ENCODE measurements around the gene CBX5.
A peak's percentile ranks its signal among the peaks of the same experiment; 100 is the strongest.
"Not testable (repeated sequence)": the region's sequence is repeated elsewhere in the genome, so short reads cannot be mapped to it uniquely, and the experiment has no call there.

Gene CBX5

DNA sequence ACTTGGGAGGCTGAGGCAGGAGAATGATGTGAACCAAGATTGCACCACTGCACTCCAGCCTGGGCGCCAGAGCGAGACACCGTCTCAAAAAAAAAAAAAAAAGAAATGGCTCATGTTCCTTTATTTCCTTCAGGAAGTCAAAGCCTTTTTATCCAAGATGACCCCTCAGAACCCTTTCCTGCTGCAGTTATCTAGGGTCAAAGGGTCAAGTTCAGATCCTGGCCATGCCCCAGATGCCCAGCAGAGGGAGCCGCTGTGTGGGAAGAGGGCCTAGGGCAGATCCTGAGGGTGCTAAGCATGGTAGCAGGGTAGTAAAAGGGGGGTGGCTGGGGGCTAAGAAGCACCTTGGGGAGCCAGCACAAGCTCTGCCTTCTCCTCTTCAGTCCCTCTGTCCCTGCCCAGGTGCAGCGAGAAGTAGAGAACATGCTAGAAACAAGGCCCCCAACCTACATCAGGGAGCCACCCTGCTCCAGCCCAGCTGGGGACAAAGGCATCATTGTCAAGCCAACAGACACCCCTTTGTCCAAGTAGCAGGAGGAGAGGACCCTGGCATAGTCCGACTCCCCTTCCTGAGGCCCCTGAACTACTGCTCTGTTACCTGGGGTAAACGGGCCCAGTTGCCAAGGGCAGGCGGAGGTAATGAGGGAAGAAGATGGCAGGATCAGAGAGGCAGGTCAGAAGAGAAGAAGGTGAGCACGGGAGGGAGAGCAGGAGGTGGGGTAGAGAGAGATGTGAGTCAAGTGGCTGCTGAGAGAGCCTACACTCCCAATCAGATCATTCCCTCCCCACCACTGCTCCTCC, 14.4 kb upstream of the CBX5 start:
- peak; percentile 59 for DNase-seq (ENCODE audit: low spot score)

DNA sequence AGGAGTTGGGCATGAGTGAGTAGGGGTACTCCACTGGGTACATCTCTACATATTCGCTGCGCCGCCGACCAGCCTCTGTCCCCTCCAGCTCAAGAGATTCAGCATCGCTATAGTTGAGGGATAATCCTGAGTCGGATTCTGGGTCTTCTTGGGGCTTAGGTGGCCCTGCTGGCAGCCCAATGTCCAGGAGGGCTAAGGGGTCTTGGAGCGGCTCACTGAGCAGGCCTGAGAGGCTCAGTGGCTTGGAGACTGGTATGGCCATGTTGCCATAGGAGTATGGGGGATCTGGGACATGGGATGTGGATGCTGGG, 13.0 kb upstream of the CBX5 start:
- DNase-seq (ENCODE audit: low spot score), result no peak

DNA sequence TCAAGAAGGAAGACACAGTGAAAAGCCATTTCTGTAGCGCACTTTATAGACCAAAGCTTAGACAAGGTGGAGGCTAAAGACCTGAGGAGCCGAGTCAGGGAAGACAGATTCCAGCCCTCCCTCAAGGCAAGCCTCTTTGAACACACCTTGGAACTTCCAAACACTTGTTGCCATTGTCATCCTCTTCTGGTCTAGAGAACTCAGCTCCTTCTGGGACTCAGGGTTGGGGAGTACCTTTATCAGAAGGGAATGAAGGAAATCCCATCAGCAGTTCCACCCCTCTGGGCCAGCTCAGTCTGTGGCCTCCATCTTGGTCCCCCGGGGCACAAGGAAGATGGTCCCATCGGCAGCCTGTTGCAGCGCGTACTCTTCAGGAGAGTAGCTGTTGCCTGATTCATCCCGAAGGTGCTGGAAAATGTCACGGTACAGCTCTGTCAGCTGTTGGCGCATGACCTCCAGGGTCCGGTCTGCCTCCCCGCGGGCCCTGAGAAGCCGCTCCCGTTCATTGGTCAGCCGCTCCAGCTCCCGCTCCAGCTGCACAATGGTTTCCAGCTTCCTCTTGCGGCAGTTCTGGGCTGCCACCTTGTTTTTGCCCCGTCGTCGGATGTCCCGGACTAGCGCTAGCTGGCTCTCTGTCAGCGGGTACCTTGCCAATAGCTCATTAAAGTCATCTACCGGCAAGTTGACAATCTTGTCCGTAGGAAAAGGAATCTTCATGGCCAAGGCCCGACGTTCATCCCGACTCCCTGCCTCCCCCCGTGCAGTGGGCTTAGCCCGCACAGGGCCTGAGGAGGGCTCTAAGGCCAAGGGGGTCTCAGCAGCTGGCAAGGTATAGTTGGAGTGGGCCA, 12.4 kb upstream of the CBX5 start:
- no peak for DNase-seq (ENCODE audit: low spot score)

DNA sequence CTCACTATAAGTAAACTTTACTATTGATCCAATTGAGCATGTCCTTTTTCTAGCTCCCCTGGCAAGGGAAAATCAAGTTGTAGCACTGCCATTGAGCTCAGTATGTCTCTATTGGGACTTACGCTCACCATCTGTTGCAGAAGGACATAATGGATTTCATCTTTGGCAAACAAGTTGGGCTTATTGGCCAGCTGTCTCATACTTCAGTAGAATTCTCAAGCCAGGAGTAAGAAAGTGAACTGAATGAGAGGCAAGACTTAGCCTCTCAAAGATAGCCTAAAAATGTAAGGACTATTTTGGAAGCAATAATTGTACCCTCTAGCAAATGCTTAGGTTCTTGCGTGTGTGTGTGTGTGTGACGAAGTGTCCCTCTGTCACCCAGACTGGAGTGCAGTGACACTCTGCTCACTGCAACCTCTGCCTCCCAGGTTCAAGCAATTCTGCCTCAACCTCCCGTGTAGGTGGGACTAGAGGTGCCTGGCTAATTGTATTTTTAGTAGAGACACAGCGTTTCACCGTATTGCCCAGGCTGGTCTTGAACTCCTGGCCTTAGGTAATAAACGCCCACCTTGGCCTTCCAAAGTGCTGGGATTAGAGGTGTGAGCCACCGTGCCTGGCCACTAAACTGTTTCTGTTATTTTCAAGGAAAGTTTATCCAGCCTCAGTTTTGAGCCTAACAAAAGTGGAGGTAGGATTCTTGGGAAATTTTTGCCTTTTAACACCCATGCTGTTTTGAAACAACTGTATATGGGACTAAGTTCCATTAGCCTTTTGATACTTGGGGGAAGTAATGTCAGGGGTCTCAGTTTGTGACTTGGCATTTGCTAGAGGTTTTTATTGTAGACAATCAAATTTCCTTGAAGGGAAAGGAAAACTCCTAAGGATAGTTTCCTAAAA, 7.6 kb upstream of the CBX5 start:
- DNase-seq (ENCODE audit: low spot score), result no peak

DNA sequence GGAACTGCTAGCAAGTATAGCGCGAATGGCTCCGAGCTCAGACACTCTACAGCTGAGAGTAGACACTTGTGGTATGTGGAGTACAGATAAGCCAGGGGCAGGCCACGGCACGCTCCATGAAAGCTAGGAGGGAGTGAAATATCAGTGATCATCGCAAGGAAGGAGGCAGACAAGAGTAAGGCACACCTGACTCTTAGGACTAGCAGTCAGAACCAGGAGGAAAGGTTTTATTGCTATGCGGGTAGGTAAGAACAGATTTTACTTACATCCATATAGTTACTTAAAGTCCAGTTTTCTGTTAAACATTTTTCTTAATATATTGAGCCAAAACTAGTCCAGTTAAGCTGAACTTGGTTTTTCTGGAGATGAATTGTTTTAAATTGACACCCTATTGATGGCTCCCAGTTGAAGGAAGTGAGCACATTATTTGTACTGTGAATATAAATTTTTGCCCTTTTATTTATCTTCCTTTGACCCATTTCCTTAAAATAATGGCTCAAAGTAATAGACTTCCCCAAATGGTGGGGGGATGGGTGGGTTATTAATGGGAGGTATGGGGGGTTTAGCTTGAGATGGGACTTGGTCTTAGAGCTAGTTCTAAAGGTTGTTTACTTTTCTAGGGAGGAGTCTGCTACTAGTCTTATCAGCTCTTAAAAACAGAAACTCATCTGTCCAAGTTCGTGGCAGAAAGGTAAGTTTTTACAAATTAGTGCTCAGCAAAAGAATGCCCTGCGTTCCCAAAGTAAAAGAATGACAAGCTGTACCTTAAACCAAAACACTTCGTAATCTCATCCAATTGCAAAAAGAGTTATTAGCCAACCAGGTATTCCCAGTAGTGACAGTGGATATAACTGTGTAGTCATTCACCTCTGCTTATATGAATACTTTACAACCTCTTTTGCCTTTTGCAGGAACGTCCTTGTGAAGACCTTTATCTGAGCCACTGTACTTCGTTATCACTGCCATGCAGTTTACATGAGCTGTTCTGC, 6.4 kb upstream of the CBX5 start:
- DNase-seq (ENCODE audit: low spot score), result no peak

DNA sequence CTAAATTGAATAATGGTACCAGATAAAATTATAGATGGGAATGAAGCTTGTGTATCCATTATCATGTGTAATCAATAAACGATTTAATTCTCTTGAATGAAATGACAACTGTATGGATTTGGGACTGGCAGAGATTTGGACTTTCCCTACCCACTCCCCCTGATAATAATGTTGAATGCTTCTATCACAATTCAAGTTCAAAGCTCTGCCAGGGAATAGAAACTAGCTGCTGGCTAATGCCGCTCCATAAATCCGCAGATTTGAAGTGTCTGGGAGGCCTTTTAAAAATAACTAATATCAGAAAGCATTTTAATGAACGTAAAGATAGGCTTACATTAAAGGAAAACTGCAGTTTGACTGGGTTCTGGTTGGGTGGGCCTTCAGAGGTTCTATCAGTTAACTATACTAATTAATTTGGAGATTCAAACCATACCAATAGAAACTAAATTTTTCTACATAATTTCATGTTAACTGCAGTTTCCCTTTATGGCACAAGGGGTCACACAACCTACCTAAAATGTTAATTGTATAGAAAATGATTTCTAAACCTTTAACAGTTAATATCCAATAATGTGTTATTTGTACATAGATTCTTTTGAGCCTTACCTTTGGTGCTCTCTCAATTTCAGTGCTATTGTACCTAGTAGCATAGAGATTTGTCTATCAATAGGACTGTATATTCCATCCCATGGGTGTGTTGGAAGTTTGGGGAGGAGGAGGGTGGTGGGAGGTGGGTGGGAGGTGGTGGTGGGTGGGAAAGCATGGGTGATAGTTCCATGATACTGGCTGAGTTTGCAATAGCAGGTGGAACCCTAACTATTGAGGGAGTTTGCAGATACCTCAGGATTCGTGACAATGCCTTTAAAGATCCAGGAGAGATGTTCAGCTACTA, 5.5 kb upstream of the CBX5 start:
- DNase-seq (ENCODE audit: low spot score), result no peak

DNA sequence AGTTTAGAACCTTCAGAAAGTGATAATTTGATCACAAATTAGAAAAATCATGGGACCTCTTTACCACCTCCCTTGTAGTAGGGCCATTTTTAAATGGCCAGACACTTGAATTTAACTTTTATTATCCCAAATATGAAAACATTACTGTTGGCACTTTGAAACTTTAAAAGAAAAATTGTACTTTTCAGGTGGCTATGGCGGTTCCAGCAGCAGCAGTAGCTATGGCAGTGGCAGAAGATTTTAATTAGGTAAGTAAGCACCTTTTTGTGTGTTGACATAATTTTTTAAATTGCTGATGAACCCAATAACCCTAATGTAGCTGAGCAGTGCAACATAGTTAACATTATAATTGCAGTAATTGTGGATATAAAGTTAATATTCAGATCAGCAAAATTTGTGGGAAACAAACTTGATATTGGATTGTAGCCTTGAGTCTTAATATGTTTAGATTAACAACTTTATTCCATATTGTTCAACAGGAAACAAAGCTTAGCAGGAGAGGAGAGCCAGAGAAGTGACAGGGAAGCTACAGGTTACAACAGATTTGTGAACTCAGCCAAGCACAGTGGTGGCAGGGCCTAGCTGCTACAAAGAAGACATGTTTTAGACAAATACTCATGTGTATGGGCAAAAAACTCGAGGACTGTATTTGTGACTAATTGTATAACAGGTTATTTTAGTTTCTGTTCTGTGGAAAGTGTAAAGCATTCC, 4.3 kb upstream of the CBX5 start:
- DNase-seq (ENCODE audit: low spot score), result not testable (repeated sequence)

DNA sequence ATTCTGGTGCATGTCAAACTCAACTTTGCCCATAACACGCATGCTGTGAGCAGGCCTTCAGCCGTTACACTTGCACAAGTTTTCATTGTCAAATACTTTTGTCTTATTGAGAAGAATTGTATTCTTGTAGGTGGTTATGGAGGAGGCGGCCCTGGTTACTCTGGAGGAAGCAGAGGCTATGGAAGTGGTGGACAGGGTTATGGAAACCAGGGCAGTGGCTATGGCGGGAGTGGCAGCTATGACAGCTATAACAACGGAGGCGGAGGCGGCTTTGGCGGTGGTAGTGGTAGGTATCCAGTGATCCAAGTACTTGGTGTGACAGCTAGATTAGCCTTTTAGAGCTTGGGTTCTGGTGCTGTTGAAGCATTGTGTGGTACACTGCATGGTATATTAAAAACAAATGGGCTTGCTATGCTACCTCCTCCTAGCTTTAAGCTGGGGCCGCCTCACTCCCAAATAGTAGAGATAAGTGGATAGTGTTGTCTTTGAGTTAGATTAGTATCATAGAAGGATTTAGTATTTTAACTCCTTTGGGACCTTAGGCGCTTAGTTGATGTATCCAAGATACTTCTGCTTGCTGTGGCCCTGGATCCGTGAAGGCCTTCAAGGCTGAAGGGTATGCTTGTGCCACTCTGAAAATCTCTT, 3.1 kb upstream of the CBX5 start:
- DNase-seq (ENCODE audit: low spot score), result no peak

DNA sequence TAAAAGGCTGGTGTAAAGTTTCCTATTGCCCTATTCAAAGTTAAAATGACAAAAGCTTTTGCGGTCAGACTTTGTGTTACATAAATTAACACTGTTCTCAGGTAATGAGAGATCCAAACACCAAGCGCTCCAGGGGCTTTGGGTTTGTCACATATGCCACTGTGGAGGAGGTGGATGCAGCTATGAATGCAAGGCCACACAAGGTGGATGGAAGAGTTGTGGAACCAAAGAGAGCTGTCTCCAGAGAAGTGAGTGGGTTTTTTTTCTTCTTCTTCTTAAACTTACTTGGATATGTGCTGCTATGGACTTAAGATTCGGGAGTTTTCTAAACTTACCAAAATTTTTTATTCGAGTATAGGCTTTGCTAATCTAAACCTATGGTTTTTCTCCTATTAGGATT, 1.8 kb upstream of the CBX5 start:
- DNase-seq (ENCODE audit: low spot score), result not testable (repeated sequence)

DNA sequence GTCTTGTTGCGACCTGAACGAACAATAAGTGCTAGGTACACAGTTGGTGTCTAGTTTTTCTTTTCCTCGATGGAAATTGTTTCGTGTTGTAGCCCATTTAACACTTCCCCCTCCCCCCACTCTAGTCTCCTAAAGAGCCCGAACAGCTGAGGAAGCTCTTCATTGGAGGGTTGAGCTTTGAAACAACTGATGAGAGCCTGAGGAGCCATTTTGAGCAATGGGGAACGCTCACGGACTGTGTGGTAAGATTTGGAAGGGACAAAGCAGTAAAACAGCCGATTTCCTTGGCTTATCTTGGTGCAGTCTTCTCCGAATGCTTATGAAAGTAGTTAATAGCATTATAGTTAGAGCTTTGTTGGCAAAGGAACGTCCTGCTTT, 1.3 kb upstream of the CBX5 start:
- DNase-seq (ENCODE audit: low spot score), result peak; percentile 58

DNA sequence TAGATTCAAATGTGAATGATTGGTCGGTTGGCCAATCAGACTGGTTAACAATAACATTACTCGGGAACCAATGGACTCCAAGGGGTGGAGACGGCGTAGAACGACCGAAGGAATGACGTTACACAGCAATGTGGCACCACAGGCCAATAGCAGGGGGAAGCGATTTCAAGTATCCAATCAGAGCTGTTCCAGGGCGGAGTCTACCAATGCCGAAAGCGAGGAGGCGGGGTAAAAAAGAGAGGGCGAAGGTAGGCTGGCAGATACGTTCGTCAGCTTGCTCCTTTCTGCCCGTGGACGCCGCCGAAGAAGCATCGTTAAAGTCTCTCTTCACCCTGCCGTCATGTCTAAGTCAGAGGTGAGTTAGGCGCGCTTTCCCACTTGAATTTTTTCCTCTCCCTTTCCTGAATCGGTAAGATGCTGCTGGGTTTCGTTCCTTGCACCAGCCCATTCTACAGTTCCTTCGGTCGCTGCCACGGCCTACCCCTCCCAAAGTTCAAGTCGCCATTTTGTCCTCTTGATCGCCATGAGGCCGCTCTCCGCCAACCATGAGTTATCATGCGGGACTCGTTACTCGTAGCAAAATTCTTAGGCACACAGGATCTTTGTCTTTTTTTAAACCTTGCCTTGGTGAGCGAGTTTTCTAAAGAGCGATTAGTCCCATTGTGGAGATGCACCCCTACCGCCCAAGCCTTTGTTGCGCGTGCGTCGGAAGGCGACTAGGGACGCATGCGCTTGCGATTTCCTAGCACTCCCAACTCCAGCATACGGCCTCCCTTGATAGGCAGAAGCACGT, 742 bp upstream of the CBX5 start, which contains the start of gene HNRNPA1:
Gene HNRNPA1 (plus strand): TSS at position 259 of the 793 bp plus-strand sequence. CDS start 82 bp downstream, at position 341.
- DNase-seq (ENCODE audit: low spot score), result peak; percentile 99

DNA sequence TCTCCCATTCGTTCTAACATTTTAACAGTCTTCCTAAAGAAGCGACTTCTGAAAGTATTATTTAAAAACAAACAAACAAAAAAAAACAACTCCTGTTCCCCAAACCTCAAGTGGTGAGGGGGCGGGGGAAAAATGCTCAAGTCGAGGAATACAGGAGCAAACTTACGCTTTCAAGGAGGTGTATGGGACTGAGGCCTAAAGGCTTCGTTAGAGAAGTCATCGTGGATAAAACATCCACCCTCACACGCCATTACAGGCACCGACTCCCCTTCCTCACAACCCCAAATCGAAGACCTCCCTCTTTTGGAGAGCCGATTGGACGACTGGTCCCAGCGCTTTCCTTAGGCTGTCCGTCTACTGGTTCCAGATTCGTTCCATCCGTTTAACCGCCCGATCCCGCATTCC, 693 bp downstream of the CBX5 start:
- no peak for DNase-seq (ENCODE audit: low spot score)

DNA sequence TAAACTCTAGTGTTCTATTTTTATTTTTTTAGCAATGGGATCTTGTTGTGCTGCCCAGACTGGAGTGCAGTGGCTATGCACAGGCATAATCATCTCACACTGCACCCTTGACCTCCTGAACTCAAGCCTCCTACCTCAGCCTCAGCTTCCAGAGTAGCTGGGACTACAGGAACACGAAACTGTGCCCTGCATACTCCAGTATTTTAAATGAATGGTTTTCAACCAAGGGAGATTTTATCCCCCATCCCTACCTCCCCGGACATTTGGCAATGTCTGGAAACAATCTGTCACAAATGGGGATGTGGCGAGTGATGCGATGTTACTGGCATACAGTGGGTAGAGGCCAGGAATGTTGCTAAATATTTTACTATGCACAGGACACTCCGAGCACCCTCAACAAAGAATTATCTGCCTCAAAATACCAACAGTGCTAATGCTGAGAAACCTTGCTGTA, 2.1 kb downstream of the CBX5 start:
- DNase-seq (ENCODE audit: low spot score), result no peak

DNA sequence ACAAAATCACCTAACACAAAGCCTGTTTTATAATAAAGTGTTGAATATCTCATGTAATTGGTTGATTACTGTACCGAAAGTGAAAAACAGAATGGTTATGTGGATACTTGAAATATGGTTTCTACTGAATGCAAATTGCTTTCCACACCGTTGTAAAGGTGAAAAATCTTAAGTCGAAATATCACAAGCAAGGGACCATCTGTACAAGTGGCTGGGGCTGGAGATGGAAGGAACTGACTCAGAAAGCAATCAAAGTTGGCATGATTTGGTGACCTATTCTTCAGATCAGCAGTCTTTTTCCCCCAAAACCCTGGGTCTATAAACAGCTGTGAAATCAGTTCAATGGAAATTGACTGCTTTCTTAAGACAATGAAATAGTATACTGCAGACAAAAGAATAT, 3.6 kb downstream of the CBX5 start:
- DNase-seq (ENCODE audit: low spot score), result no peak

DNA sequence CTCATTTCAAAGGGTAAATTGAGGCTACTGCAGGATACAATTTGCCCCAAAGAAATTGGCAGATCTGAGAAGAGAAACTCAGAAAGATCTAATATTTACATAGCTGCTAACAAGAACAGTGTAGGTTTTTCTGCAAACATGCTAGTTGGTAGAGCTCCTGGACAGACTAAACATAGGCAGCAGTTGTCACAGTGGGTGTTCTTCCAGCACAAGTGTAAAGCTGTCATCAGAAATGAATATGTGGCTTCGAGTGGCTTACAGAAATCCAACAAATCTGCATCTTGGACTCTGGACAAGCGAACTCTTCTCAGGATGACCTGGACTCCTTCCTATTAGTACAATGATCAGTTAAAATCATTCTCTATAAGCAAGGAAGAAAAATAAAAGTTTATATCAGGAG, 5.9 kb downstream of the CBX5 start:
- no peak for DNase-seq (ENCODE audit: low spot score)

DNA sequence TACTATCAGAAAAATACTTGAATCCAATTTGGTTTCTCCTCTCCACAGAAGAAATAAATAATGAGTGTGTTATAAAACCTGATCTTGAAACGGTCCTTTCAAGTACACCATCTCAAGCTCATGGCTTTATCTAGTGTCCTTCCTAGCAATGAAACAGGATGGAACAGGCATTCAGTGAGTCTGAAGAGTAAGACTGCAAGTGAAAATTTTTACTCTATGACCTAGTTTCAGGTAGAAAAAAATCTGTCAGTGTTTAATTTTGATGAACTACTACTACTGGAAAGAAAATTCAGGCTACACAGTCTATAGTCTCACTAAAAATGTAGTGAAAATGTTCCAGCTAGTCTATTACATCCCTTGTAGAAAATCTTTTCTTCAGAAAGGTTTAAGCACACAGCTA, 7.7 kb downstream of the CBX5 start:
- DNase-seq (ENCODE audit: low spot score), result peak; percentile 63

DNA sequence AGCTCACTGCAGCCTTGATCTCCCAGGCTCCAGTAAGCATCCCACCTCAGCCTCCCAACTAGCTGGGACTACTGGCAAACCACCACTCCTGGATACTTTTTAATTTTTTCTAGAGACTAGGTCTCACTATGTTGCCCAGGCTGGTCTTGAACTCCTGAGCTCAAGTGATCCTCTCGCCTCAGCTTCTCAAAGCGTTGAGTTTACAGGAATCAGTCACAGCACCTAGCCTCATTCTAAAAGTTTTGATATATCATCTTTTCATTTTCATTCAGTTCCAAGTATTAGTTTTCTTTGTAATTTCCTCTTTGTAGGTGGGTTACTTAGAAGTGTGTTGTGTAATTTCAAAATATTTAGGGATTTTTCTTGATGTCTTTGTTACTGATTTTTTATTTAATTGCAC, 9.6 kb downstream of the CBX5 start:
- DNase-seq (ENCODE audit: low spot score), result no peak

DNA sequence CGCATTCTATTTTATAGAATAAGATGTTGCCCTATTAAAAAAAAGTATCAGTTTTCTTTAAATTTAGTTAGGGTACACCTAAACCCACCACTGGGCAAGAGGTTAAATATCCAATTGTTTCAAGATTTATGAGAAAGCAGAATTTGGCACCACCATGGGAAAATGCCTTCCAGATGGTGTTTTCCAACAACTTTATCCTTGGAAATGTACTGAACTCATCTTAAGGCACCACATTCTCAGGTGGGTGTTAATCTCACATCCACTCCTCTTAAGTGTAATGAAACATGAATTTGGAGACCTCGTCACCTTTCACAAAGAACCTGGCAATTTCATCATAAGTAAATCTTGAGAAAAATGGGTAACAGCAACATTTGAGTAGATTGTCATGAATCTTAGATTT, 13.1 kb downstream of the CBX5 start:
- DNase-seq (ENCODE audit: low spot score), result no peak
